ENCODE measurements around the gene PHF21B. TPM values are rescaled to one million over a fixed set of nuclear protein-coding genes. Genes with fewer than 3 reads are reported as not detected.
"Not testable (repeated sequence)": the region's sequence is repeated elsewhere in the genome, so short reads cannot be mapped to it uniquely, and the experiment has no call there.

Gene PHF21B
- total and polyA plus RNA-seq, 11 donors, result 0.04 to 1.6 (median 0.47) TPM; not detected in 4

GRCh38 chr22:44965171-44965570 is 44.6 kb downstream of the PHF21B start:
- no peaks in the 10 kb centered on the region for H3K36me3 ChIP-seq
- H3K27me3 ChIP-seq, result peaks cover 0 to 5% (median 0%) of the 10 kb centered on the region in 9 donors
- 83 to 87% (median 86%) methylated on average over 6 of the region's 6 CpGs for WGBS, 4 donors
- no peak overlapping the region for H3K4me3 ChIP-seq
- no peaks in the 10 kb centered on the region for H3K4me1 ChIP-seq
- no peak for DNase-seq
- no peaks in the 10 kb centered on the region for H3K9me3 ChIP-seq
- ATAC-seq, result no peak
- H3K27ac ChIP-seq, result no peak overlapping the region
- intact Hi-C loops (cut with DNase I), result no loop called here
- TF ChIP-seq POLR2A (IDR thresholded peaks at IDR 0.05), result no peak
- TF ChIP-seq CTCF (IDR thresholded peaks at IDR 0.05), result no peak

GRCh38 chr22:44964722-44965078 is 45.1 kb downstream of the PHF21B start:
- H3K4me3 ChIP-seq, result no peak overlapping the region
- 75 to 78% (median 76%) methylated on average over 6 of the region's 6 CpGs for WGBS, 4 donors
- no peak for ATAC-seq
- intact Hi-C loops (cut with DNase I), result no loop called here
- TF ChIP-seq POLR2A (IDR thresholded peaks at IDR 0.05), result no peak
- TF ChIP-seq CTCF (IDR thresholded peaks at IDR 0.05), result no peak
- H3K4me1 ChIP-seq, result no peaks in the 10 kb centered on the region
- no peaks in the 10 kb centered on the region for H3K9me3 ChIP-seq
- no peak overlapping the region for H3K27ac ChIP-seq
- peaks cover 0 to 5% (median 0%) of the 10 kb centered on the region in 9 donors for H3K27me3 ChIP-seq
- H3K36me3 ChIP-seq, result no peaks in the 10 kb centered on the region
- DNase-seq, result no peak

GRCh38 chr22:44963832-44964721 is 45.7 kb downstream of the PHF21B start:
- Histone ChIP-seq H3K27me3 (peaks cover 0 to 5% (median 0%) of the 10 kb centered on the region in 9 donors), H3K4me1 (no peaks in the 10 kb centered on the region), H3K36me3 (no peaks in the 10 kb centered on the region), H3K4me3 (no peak overlapping the region), H3K27ac (no peak overlapping the region), H3K9me3 (no peaks in the 10 kb centered on the region)
- WGBS, 4 donors, result 64 to 79% (median 65%) methylated on average over 19 to 20 of the region's 20 CpGs
- TF ChIP-seq CTCF (IDR thresholded peaks at IDR 0.05), result no peak
- no peak for TF ChIP-seq POLR2A (IDR thresholded peaks at IDR 0.05)
- DNase-seq (no peak), ATAC-seq (peak in 1 of 4 donors; percentile 35)
- intact Hi-C loops (cut with DNase I), result no loop called here

GRCh38 chr22:44962741-44963454 is 46.9 kb downstream of the PHF21B start:
- Histone ChIP-seq H3K9me3 (no peaks in the 10 kb centered on the region), H3K27ac (no peak overlapping the region), H3K36me3 (no peaks in the 10 kb centered on the region), H3K27me3 (peaks cover 0 to 5% (median 0%) of the 10 kb centered on the region in 9 donors), H3K4me1 (no peaks in the 10 kb centered on the region), H3K4me3 (no peak overlapping the region)
- intact Hi-C loops (cut with DNase I), result no loop called here
- TF ChIP-seq POLR2A (IDR thresholded peaks at IDR 0.05) (no peak), CTCF (IDR thresholded peaks at IDR 0.05) (no peak)
- 84 to 90% (median 86%) methylated on average over 14 to 18 of the region's 18 CpGs for WGBS, 4 donors
- DNase-seq (no peak), ATAC-seq (no peak)

- H3K36me3 ChIP-seq; ATAC-seq; intact Hi-C loops (cut with DNase I): not testable (repeated sequence)
These were observed 48.1 kb downstream of the PHF21B start for GRCh38 chr22:44961682-44962081.

More at GRCh38 chr22:44961682-44962081, 48.1 kb downstream of the PHF21B start:
- WGBS, 4 donors, result 92 to 99% (median 95%) methylated on average over 7 of the region's 7 CpGs
- not testable (repeated sequence) for H3K4me3 ChIP-seq, H3K9me3 ChIP-seq, H3K27ac ChIP-seq, H3K27me3 ChIP-seq, DNase-seq, H3K4me1 ChIP-seq
